SKM-1 treated with dmso at 0.1 percent for 144 hours (cell line): ENCODE measurements around the gene GPC5.
"Not testable (repeated sequence)": the region's sequence is repeated elsewhere in the genome, so short reads cannot be mapped to it uniquely, and the experiment has no call there.

ENCODE experiments used
- DNase-seq: peaks from one replicate; lab custom pipeline; 2025; ENCODE audit not compliant: unreplicated experiment; lab: John Stamatoyannopoulos, UW

The GPC5 gene

DNA sequence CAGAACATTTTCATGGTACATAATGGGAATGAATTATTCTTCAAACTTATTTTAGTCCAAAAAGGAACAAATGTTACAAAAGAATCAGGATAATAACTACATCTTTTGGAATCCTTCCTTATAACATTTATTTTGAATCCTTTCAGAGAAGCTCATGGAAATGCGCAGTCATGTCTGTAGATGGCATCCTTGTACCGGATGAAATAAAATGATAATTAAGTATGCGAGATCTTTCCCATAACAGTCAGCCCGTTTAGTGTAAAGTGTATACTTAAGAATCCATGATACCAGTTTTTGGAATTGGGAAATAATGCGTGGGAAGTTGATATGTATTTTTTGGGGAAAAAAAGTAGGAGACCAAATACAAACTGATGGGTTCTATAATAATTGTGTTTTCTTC lies 418.8 kb downstream of the GPC5 start:
- DNase-seq = no peak

DNA sequence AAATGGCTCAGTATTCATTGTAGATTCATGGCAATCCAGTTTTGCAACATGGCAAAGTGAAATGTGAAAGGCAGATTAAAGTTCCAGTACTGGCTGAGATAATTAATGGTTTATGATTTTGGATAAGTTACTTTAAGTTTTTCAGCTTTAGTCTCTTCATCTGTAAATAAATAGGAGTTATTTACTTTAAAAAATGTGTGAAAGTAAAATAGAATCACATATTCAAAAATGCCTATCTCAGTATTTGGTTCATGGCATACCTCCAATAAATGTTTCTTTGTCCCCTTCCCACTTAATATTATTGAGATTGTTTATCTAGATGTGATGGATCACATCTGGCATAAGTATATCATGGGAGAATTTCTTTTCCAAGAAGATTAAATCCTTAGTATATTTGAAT lies 426.0 kb downstream of the GPC5 start:
- DNase-seq = no peak

DNA sequence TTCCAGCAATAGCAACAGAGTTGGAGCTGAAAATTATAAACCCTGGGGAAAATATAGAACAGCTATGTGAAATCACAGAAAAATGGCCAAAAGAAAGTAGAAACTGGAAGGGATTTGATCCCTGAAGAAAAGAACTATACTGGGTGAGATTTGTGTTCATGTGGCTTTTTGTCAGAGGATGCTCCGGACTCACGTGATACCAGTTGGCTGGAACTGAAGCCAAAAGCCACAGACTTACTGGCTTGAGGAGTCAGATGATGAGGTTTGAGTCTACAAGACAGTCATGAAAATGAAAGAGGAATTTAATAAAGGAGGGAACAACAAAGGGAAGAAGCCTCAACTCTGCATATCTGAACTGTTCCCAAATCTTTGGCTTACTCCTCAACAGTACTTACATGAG lies 427.1 kb downstream of the GPC5 start:
- DNase-seq = no peak

DNA sequence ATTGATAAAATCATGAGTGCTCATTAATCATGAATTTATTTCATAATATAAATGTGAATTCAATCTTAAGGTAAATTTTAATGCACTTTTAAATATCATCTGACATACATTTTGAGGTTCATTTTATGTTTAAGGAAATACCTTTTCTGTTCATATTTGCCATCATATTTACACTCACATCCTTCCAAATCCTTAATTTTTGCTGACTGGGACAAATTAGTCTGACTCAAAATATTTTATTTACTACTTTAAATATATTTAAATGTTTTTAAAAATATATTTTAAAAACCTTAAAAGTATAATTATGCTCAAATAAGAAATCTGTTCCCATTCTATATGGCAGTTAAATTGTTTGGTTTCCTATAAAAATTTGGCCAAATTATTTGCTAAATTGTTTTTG lies 438.1 kb downstream of the GPC5 start:
- no peak for DNase-seq

DNA sequence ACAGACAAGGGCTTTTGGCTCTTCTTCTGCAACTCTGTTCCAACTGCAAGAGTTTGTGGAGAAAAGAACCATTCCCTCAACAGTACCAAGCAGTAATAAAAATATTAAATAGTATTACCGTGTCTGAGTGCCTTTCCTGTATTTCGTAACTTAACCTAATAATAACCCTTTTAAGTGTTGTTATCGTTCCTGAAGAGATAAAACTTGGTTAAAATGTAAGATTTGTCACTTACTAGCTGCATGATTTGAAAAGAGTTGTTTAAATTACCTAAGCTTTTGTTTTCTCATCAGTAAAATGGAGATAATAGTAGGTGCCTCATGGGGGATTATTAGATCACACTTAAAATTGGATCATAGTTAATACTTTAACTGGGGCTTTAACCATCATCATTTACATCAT lies 447.2 kb downstream of the GPC5 start:
- no peak for DNase-seq

DNA sequence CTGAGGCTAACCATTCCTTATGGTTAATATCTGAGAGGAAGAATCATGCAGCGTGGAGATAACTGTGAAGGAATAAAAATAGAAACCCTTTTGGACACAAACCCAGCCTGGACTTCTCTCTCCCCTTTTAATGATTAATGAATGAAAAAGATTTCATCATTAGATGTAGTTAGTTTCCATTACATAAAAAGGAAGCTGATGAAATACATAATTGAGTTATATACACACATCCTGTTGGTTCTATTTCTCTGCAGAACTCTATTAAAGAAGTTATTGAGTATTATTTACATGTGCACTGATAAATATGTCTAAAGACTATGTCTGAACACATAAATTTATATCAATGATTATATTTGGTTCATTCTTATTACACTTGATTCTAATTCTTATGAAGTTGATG lies 465.3 kb downstream of the GPC5 start:
- no peak for DNase-seq

DNA sequence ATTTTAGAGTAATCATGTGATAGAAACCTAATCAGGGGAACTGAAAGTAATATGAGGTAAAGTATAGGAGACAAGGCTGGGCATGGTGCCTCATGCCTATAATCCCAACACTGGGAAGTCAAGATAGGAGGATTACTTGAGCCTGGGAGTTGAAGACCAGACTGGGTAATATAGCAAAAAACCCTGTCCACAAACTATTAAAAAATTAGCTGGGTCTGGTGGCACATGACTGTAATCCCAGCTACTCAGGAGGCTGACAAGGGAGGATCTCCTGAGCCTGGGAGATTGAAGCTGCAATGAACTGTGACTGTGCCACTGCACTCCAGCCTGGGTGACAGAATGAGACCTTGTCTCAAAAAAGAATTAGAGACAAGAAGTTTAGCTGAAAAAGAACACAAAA lies 469.9 kb downstream of the GPC5 start:
- DNase-seq = no peak

DNA sequence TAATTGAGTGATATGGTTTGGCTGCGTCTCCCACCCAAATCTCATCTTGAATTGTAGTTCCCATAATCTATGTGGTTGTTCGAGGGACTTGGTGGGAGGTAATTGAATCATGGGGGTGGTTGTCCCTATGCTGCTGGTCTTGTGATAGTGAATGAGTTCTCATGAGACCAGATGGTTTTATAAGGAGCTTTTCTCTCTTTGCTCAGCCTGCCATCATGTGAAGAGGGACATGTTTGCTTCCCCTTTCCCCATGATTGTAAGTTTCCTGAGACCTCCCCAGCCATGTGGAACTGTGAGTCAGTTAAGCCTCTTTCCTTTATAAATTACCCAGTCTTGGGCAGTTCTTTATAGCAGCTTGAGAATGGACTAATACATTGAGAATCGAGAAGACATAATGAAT lies 480.1 kb downstream of the GPC5 start:
- DNase-seq = no peak

DNA sequence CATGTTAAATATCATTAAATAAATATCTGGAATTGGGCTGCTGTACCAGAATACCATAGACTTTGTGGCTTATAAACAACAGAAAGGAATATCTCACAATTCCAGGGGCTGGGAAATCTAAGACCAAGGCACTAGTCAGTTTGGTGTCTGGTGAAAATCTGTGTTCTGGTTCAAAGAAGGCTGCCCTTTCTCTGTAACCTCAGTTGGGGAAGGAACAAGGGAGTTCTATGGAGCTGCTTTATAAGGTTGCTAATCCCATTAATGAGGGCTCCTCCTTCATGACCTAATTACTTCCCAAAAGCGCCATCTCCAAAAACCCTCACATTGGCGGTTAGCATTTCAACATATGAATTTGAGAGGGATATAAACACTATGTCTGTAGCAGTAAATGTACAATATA lies 480.9 kb downstream of the GPC5 start:
- no peak for DNase-seq

DNA sequence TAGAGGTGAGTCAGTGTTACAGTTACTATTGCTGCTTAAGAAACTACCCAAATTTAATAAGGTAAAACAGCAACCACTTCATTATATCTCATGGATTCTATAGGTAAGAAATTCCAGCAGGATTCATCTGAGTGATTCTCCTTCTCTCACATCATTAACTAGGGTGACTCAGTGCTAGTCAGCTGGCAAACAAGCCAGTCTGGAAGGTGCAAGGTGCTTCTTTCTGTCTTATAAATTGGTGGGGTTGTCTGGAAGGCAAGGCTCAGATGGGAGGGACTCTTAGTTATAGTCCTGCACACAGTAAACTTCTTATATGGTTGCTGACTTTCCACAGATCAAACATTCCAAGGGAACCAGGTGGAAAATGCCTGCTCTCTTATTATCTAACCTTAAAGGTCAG lies 484.5 kb downstream of the GPC5 start:
- no peak for DNase-seq

DNA sequence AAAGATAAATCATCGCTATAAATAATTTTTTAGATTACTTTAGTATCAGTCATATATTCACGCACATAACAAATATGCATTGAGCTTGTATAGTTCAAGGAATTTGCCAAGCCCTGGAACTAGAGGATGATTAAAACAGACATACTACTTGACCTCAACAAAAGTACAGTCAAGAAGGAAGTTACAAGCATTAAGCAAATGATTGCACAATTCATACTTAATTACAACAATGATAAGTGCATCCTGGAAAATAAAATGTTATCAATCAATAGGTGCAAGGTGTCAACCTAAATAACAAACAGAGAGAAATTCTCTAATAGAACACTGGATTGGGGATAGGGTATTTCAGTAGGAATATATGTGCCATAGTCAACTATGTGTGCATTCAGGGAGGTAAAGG lies 491.2 kb downstream of the GPC5 start:
- DNase-seq = no peak

DNA sequence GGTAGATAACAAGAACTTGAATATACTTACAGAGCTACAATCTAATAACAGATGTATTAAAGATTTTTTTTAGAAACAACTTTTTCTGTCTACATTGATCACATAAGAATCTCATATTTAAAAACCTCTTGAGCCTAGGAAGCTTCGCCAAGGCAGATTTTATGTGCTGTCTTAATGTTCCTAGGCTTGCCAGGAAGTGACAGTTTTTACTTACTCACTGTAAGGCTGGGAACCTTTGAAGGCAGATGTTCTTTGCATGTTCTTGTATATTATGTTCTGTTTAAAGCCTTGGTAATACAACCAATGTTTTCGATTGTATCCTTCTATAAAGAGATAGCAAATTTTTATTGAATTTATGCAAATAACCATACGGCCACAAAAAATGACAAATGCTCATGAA lies 492.7 kb downstream of the GPC5 start:
- no peak for DNase-seq

DNA sequence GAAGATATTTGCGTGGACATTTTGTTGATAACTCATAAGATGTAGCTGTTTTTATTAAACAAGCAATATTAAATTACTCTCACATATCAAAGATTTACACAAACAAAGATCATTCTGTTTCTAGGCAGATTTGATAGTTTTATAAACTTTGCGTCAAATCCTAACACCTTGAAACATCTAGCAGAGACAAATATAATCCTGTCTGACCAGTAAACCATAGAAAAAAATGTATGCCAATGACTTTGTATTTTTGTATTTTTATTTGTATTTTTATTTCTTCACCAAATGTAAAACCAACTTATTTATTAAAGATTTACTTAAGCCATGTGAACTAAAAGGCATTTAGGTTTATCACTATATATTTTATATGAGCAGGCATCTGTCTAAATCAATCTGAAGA lies 494.6 kb downstream of the GPC5 start:
- no peak for DNase-seq

DNA sequence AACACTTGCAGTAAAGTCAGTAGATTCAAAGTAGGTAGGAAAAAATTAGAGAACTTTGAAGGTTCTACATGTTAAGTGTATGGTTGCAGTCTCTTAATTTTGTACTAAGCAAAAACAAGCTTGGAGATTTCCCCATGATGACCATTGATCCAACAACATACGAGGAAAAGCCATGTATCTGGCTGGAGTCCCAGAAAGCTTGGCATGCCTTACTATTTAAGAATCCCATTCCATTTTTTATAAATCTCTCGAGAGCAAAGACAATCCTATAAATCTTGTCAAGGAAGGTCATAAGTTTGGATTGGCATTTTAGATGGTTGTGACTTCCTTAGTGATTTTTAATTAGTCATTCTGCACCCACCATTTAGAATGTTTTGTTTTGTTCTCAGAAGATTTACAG lies 495.9 kb downstream of the GPC5 start:
- DNase-seq = no peak

DNA sequence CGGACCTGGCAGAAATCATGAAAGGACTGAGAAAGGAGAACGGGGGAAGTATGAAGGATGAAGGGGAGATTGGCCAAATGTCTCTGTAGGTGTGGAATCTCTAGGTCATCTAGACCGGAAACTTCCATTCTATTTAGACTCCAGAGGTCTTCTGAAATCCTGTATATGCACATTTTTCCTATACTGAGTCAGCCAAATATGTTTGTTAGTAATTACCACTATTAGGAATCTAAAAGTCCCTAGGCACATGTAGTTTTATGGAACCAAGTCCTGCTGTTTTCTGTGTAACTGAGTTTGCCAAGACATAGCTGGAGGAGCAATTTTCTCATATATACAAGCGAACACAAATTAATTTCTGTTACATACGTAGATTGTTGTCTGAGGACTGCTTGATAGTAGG lies 498.1 kb downstream of the GPC5 start:
- DNase-seq = no peak

DNA sequence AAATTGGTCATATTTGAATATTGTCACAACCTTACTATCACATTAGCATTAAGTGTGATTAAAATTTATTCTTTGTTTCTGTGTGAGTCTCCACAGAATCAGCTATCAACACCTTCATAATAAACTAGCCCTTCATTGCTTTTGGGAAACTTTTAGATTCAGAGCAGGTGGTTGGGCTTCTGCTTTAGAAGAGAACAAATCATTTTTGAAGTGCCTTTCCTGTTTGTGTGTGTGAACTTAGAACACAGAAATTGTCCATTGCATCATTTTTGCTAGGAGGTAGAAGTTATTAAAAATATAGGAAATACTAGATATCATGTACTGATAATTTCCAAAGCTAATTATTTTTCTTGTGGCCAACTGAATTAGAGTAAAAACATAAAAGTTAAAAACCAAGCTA lies 500.6 kb downstream of the GPC5 start:
- DNase-seq = not testable (repeated sequence)

DNA sequence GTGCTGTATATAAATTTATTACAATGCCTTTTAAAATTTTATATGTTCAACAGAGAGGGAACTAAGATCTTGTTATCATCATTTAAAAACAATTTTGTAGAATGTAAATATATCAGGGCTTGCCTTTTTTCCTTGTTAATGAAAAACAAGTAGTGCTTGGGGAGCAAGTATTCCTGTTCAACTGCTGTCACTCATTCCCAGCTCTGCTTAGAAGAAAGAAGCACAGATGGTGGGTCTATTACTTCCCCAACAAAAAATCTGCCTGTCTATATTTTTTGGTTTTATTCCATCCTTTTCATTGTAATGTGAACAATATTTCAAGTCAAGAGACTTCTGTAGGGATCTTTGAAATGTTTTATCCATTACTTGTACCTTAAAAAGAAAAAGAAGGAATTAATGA lies 503.9 kb downstream of the GPC5 start:
- no peak for DNase-seq

DNA sequence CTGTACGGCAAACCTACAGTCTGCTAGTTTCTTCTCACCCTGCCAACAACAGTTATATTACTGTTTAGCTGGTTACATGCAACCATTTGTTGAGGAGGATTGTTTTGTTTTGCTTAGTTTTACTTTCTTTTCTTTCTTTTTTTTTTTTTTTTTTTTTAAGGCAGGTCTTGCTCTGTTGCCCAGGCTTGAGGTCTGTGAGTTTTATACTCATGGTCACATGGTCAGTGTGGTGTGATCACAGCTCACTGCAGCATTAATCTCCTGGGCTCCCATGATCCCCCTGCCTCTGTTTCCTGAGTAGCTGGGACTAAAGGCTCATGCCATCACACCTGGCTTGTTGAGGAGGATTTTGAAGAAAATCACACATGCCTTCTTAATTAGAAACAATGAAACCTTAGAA lies 505.6 kb downstream of the GPC5 start:
- no peak for DNase-seq

DNA sequence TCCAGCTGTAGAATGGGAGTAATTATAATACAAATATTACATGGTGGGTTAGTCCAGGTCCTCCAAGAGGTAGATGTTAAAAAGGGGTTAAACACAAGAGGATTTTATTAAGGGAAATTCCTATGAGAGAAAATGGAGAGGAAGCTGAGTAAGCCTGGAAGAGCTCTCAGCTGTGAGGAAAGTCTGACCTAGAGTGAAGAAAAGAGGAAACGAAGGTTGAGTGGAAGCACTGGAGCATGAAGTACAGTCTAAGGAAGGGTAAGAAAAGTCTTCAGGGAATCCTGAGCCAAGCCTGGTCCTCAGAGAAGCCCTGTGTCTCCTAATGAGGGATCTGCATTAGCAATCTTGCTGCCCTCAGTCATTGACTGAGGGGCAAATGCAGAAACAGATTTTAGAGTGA lies 506.2 kb downstream of the GPC5 start:
- peak; percentile 53 for DNase-seq

DNA sequence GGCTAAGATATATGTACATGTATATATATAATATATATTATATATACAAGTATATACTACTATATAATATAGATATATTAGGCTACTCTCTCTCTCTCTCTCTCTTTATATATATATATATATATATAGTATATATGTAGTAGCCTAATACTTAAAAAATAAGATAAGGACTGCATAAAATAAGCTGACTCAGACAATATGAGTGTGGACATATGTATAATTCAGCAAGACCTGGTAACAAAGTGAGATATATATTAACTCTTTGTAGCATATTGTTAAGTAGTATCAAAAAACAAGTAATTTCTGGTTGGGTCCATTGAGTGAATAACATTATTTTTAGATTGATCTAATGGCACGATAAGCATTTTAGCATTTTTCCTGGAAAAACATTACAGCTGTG lies 509.0 kb downstream of the GPC5 start:
- DNase-seq = no peak

DNA sequence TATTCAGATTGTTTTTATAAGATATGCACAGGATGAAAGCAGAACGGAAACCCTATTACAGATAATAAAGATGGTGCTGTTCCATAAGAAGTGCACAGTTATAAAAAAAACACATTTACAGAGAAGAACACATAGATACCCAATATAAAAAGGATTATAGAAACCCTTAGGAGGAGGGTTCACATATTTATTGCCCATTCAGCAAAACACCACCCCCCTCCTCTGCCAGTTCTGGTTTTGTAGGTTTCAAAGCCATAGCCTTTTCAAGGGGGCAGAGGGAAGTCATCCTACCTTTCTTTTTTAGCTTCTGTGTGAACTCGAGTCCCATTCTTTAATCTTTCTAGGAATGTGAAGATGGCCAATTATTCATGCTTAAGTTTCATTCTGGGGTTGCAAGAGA lies 511.2 kb downstream of the GPC5 start:
- DNase-seq = no peak

DNA sequence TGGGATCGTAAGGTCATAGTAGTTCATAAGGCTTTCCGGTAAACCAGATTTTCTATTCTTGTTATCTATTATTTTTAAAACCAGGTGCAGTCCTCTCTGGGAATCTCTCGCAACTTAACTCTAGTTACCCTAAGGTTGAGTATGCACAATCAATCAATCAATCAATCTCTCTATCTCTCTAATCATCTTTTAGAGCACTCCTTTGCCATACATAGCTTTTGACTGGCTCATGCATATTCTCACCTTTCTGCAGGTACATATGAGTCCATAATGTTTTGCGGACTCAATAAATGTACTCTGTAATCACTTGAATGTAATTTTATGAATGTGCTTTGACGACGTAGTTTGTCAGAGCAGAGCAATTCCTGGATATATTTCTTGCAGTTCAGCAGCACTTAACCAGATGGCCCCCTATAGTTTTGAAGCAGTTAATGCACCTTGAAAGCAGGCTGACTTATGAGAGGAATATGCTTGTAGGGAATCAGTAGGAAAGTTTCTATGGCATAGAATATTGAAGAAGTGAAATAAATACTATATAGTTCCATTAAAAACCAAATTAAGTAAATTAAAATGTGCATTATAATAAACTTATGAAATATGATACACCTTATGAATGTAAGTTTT lies 524.7 kb downstream of the GPC5 start:
- DNase-seq = no peak

DNA sequence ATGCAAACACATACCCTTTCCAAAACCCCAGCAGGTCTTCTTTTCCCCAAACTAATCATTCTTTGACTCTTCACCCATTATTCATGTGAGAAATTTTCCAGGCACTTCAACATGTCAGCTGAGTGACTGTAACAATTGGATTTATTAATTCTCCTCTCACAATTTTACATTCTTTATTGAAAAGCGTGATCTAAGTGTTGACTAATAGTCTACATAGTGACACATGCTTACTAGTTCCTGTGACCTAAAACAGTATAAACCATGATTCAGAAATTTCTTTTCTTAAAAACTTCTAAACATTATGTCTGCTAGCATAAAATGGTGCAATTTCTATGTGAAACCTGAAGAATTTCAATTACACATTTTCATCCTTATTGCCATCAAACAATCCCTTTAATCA lies 532.3 kb downstream of the GPC5 start:
- no peak for DNase-seq

DNA sequence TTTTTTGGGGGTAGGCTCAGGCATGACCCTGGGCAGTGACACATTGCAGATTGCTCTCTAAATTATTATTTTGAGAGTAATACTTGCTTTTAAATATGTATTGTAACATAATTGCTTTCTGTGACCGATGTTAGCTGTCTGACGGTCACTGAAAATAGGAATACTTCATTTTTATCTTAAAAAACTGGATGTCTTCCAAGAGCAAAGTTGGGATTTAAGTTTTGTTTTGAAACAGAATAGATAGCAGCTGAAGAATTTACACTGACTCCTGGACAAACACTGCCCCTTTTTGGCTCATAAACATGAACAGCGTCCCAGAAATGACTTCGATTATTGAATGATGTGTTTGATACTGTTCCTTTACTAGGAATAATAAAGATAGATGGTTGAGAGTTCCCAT lies 535.9 kb downstream of the GPC5 start:
- DNase-seq = no peak
